Ectodermal cell (in vitro differentiated cells): Measurements from ENCODE around the gene ARMH1.

Experiments used
- H3K27ac ChIP-seq: 2 replicates; pipeline ENCODE4 v1.7.0; 2013; ENCODE audit warnings: mild to moderate bottlenecking, low read depth, low read length; ENCODE audit not compliant: insufficient read depth, poor library complexity, severe bottlenecking
- H3K27me3 ChIP-seq: 2 replicates; pipeline ENCODE4 v1.7.0; 2013; ENCODE audit warnings: mild to moderate bottlenecking, low read length; ENCODE audit not compliant: insufficient read depth, control insufficient read depth, poor library complexity, severe bottlenecking
- H3K36me3 ChIP-seq: one replicate; pipeline ENCODE4 v1.7.0; 2013; ENCODE audit warnings: low read length; ENCODE audit not compliant: control insufficient read depth, insufficient read depth
- H3K4me1 ChIP-seq: one replicate; pipeline ENCODE4 v1.7.0; 2013; ENCODE audit warnings: low read length; ENCODE audit not compliant: control insufficient read depth, insufficient read depth
- H3K4me3 ChIP-seq: 2 replicates; pipeline ENCODE4 v1.7.0; 2013; ENCODE audit warnings: low read depth, low read length, control low read depth; ENCODE audit not compliant: insufficient read depth
- H3K9me3 ChIP-seq: 2 replicates; pipeline ENCODE4 v1.7.0; 2013; ENCODE audit warnings: mild to moderate bottlenecking, low read length, moderate library complexity; ENCODE audit not compliant: control insufficient read depth
- WGBS, 2 experiments: methylation state at CpG; one replicate each; pipeline ENCODE4 v1.1.7; 2013; ENCODE audit warnings: missing lambda C conversion rate in 2 of 2; 5-methylcytosine and 5-hydroxymethylcytosine counted together

The ARMH1 gene

DNA sequence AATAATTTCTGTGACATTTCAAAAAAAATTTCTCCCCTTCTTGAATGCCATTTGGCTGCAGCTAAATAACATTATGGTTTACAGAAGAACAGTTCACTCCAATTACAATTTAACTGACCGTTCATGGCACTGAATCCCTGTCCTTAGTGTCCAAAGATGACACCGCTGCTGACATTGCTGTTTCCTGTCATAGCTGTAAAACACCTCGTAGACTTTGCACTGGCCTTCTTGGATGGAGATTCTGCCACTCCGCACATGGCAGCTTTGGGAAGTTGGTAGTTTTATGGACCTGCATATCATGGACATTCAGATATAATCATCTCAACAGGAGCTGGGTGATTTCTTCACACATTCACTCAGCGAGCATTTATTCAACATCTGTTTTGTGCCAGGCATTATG, 5.0 kb downstream of the ARMH1 start:
- Histone ChIP-seq H3K9me3 (no peaks in the 10 kb centered on the region), H3K4me1 (peaks cover 15% of the 10 kb centered on the region), H3K4me3 (no peak overlapping the region), H3K27me3 (no peaks in the 10 kb centered on the region), H3K36me3 (no peaks in the 10 kb centered on the region), H3K27ac (no peak overlapping the region)
- 95 to 97% methylated on average over 5 of the region's 5 CpGs for WGBS, 2 experiments

DNA sequence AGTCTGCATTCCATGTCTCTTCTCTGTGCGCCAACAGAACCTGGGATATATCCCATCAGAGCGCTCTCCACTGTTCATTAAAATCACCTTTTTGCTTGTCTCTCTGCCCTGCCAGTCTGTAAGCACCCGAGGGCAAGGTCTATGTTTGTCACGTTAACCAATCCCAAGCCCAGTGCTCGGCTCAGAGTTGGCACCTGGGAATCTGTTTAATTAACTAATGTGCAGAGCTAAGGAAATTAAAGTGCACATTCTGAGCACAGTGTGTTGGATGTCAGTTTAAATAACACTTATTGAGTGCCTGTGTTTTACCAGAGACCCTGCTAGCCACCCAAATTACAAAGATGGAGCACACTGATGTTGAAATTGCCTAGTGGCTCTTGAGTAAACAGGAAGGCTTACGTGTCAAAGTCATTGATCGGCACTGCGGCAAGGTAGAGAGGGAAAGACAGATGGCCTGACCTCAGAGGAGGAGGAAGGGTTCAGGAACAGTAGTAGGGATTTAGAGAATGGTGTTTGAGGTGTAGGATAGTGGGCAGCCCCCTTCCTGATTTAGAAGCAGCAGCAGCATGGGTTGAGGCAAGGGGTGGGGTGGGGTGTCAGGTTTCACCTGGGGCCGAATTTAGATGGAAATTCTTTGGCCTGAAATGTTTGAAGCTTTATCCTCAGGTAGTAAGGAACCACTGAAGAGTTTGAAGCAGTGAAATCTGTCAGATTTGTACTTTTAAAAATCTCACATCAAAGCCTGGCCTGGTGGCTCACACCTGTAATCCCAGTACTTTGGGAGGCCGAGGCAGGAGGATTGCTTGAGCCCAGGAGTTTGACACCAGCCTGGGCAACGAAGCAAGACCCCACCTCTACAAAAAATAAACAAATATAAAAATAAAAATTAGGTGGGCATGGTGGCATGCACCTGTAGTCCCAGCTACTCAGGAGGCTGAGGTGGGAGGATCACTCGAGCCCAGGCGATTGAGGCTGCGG, 7.7 kb downstream of the ARMH1 start:
- Histone ChIP-seq H3K36me3 (no peaks in the 10 kb centered on the region), H3K4me1 (peaks cover 7% of the 10 kb centered on the region), H3K9me3 (no peaks in the 10 kb centered on the region), H3K27ac (no peak overlapping the region), H3K4me3 (no peak overlapping the region), H3K27me3 (no peaks in the 10 kb centered on the region)
- 82 to 83% methylated on average over 13 to 14 of the region's 14 CpGs for WGBS, 2 experiments

DNA sequence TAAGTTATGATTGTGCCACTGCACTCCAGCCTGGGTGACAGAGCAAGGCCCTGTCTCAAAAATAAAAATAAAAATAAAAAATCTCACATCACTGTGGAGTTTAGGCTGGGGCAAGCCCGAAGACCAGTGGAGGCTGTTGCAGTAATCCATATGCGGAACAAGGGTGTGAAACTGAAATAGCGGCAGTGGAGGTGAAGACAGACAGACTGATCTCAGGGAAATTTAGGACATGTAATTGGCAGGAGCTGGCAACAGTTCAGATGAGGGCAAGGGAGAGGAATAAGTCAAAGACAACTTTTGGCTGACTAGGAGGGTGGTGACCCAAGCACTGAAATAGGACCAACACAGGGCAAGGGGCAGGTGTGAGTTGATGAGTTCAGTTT, 8.4 kb downstream of the ARMH1 start:
- no peak overlapping the region for H3K4me3 ChIP-seq
- no peak overlapping the region for H3K27ac ChIP-seq
- H3K36me3 ChIP-seq: no peaks in the 10 kb centered on the region
- no peaks in the 10 kb centered on the region for H3K9me3 ChIP-seq
- H3K27me3 ChIP-seq: no peaks in the 10 kb centered on the region
- WGBS, 2 experiments: 96 to 97% methylated on average over 3 of the region's 3 CpGs
- peaks cover 7% of the 10 kb centered on the region for H3K4me1 ChIP-seq

DNA sequence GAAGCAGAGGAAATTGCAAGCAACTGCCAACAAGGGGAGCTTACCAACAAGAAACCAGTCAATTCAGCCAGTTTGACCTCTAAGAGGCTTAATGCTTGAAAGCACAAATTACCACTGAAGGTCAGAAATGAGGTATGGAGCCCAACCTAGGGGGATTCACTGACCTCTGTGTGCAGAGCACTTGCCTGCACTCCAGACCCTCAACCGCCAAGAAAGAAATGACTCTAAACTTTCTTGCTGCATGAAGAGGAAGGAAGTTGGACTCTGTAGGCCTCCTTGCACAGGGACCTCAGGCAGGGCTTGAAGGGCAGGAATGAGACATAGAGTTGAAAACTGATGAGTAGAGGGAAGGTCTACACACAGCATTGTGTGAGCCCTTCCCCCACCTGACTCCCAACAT, 10.0 kb downstream of the ARMH1 start:
- 96 to 100% methylated on average over 1 of the region's 1 CpG for WGBS, 2 experiments
- no peaks in the 10 kb centered on the region for H3K27me3 ChIP-seq

DNA sequence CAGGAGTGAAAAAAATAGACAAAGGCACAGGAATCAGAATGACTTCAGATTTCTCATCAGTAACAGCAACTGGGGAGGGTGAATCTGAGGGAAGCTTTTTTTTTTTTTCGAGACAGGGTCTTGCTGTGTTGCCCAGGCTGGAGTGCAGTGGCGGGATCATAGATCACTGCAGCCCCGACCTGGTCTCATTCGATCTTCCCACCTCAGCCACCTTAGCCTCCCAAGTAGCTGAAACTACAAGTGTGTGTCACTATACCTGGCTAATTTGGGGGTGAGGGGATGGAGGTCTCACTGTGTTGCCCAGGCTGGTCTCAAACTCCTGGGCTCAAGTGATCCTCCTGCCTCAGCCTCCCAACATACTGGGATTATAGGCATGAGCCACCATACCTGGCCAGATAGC, 10.7 kb downstream of the ARMH1 start:
- 95% methylated on average over 4 of the region's 4 CpGs for WGBS, 2 experiments
- no peaks in the 10 kb centered on the region for H3K36me3 ChIP-seq

More for the DNA sequence above, 10.0 kb downstream of the ARMH1 start:
- Histone ChIP-seq H3K9me3 (no peaks in the 10 kb centered on the region), H3K4me3 (no peak overlapping the region), H3K27ac (no peak overlapping the region), H3K36me3 (no peaks in the 10 kb centered on the region), H3K4me1 (peaks cover 7% of the 10 kb centered on the region)

DNA sequence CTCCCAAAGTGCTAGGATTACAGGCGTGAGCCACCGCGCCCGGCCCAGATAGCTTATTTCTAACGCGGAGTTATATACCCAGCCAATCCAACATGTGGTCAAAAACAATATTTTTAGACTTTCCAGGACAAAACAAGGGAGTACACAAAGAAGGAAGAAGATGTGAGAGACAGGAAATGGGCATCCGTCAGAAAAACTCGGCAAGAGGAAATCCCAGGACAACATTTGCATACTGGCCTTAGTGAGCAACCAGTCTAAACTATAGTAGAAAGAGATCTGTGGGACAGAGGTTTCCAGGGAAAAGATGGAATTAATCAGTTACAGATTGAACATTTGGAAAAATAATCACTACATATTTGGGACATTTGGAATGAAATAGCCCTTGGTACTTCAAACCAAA, 11.4 kb downstream of the ARMH1 start:
- WGBS, 2 experiments: 89 to 92% methylated on average over 8 of the region's 8 CpGs
- Histone ChIP-seq H3K9me3 (no peaks in the 10 kb centered on the region), H3K27ac (no peak overlapping the region), H3K36me3 (no peaks in the 10 kb centered on the region), H3K4me1 (peaks cover 7% of the 10 kb centered on the region), H3K4me3 (no peak overlapping the region), H3K27me3 (no peaks in the 10 kb centered on the region)

More for the DNA sequence above, 10.7 kb downstream of the ARMH1 start:
- no peaks in the 10 kb centered on the region for H3K27me3 ChIP-seq
- no peak overlapping the region for H3K4me3 ChIP-seq
- H3K9me3 ChIP-seq: no peaks in the 10 kb centered on the region
- no peak overlapping the region for H3K27ac ChIP-seq
- H3K4me1 ChIP-seq: peaks cover 7% of the 10 kb centered on the region

DNA sequence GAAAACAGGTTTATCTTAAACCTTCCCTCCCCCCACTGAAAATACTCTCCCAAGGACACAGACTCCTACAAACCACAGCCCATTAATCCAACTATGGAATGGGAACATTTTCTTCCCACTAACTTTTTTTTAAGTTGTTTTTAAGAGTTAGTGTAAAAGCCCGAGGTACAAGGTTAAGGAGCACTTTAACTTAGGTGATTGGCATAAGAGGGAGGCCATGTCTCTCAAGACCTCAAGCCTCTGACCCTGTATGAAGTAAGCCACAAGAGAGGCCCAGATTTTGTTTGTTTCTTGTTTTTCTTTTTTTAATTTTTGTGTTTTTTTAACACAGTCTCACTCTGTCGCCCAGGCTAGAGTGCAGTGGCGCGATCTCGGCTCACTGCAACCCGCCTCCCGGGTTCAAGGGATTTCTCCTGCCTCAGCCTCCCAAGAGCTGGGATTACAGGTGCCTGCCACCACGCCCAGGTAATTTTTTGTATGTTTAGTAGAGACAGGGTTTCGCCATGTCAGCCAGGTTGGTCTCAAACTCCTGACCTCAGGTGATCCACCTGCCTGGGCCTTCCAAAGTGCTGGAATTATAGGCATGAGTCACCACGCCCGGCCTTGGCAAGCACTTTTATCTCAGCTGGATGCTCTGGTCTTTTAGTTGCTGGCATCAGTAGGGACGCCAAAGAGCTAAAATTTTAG, 14.4 kb downstream of the ARMH1 start:
- Histone ChIP-seq H3K4me1 (no peaks in the 10 kb centered on the region), H3K4me3 (no peak overlapping the region), H3K36me3 (no peaks in the 10 kb centered on the region), H3K27me3 (no peaks in the 10 kb centered on the region), H3K27ac (no peak overlapping the region), H3K9me3 (no peaks in the 10 kb centered on the region)
- 88 to 89% methylated on average over 12 of the region's 12 CpGs for WGBS, 2 experiments

DNA sequence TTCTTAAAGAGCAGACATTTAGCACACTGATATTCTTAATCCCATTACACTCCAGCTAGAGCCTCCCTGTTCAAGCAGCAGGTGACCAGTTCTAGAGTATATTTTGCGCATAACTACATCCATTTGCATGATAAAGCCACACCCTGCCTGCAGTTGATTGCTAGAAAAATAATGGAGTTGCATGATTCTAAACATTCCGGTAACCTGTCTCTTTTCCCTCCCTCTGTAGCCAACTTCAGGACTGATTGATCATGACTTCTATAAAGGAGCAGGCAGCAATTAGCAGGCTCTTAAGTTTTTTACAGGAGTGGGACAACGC, 14.9 kb downstream of the ARMH1 start:
- no peak overlapping the region for H3K4me3 ChIP-seq
- WGBS, 2 experiments: 82 to 88% methylated on average over 3 of the region's 3 CpGs
- H3K36me3 ChIP-seq: no peaks in the 10 kb centered on the region
- H3K27me3 ChIP-seq: no peaks in the 10 kb centered on the region
- no peaks in the 10 kb centered on the region for H3K9me3 ChIP-seq
- H3K27ac ChIP-seq: no peak overlapping the region
- no peaks in the 10 kb centered on the region for H3K4me1 ChIP-seq

DNA sequence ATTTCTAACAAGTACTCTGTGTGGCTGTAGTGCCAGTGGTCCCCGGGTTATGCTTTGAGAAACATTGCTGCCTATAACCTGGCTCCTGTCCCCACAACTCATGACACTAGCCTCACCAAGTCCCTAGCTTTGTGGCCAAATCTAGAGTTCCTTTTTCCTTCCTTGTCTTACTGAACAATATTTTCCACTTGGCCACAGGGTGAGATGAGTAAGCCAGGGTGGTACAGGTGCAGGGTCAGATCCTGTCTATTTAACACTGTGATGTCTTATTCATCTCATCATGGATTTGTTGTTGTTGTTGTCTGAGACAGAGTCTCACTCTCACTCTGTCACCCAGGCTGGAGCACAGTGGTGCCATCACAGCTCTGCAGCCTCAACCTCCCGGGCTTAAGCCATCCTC, 18.6 kb downstream of the ARMH1 start:
- Histone ChIP-seq H3K4me3 (no peak overlapping the region), H3K27me3 (no peaks in the 10 kb centered on the region), H3K27ac (no peak overlapping the region), H3K9me3 (no peaks in the 10 kb centered on the region), H3K36me3 (no peaks in the 10 kb centered on the region), H3K4me1 (no peaks in the 10 kb centered on the region)
- 94 to 96% methylated on average over 2 of the region's 2 CpGs for WGBS, 2 experiments

DNA sequence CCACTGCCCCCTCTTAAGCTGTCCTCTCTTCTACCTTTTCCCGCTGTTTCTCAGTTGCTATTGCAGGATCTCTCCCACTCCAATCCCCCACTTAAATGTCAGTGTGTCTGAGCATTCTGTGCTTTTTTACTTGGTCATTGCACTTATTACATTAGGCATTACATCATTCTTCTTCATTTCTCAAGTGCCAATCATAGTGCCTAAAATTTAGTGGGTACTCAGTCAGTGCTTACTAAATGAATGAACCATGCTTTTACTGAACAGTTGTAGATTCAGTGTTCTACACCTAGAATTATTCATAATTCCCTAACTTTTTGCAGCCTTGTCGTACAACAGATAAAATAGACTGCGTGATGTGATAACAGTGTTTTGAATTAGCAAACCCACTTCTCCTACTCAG, 19.4 kb downstream of the ARMH1 start:
- Histone ChIP-seq H3K27ac (no peak overlapping the region), H3K4me1 (no peaks in the 10 kb centered on the region), H3K36me3 (no peaks in the 10 kb centered on the region), H3K27me3 (no peaks in the 10 kb centered on the region), H3K9me3 (no peaks in the 10 kb centered on the region), H3K4me3 (no peak overlapping the region)
- 94 to 100% methylated on average over 1 to 3 of the region's 3 CpGs for WGBS, 2 experiments
